Breast epithelium (tissue), 3 donors: ENCODE results near the gene SLK.

ENCODE experiments used
- CTCF ChIP-seq, 3 donors: fragments of 450-650 bp; IDR thresholded peaks; one replicate each; pipeline ENCODE4 v1.5.1; 2016 to 2017; ENCODE audit warnings: antibody characterized with exemption in 3 of 3, mild to moderate bottlenecking in 3 of 3, moderate library complexity in 3 of 3
- POLR2AphosphoS5 ChIP-seq, 3 donors: sonication (generic); formaldehyde crosslinking; IDR thresholded peaks; one replicate each; pipeline ENCODE4 v1.6.1; 2017; ENCODE audit warnings: antibody characterized with exemption in 3 of 3

- no peak for TF ChIP-seq POLR2AphosphoS5 (IDR thresholded peaks at IDR 0.05)
- no peak for TF ChIP-seq CTCF (IDR thresholded peaks at IDR 0.05)
Measured at GRCh38 chr10:104026762-104027161, 59.8 kb downstream of the SLK start.
